A673 (cell line): ENCODE measurements around the gene USO1.

Source experiments
- EZH2 ChIP-seq: fragments of 200-600 bp; sonication (generic); IDR thresholded peaks from 2 replicates; pipeline ENCODE4 v1.6.1; 2017; ENCODE audit warnings: borderline replicate concordance, low read depth, mild to moderate bottlenecking, mixed read lengths, antibody characterized with exemption, low read length; ENCODE audit not compliant: poor library complexity, severe bottlenecking
- TF ChIP-seq, protein P1 (sequence below): fragments of 300-800, 200-600 bp; sonication (generic); conservative IDR thresholded peaks from 2 replicates; pipeline ENCODE4 v1.5.1; 2017; ENCODE audit warnings: low read depth, mild to moderate bottlenecking, antibody characterized with exemption, low read length, moderate library complexity, mixed read lengths

- TF ChIP-seq, protein P1, sequence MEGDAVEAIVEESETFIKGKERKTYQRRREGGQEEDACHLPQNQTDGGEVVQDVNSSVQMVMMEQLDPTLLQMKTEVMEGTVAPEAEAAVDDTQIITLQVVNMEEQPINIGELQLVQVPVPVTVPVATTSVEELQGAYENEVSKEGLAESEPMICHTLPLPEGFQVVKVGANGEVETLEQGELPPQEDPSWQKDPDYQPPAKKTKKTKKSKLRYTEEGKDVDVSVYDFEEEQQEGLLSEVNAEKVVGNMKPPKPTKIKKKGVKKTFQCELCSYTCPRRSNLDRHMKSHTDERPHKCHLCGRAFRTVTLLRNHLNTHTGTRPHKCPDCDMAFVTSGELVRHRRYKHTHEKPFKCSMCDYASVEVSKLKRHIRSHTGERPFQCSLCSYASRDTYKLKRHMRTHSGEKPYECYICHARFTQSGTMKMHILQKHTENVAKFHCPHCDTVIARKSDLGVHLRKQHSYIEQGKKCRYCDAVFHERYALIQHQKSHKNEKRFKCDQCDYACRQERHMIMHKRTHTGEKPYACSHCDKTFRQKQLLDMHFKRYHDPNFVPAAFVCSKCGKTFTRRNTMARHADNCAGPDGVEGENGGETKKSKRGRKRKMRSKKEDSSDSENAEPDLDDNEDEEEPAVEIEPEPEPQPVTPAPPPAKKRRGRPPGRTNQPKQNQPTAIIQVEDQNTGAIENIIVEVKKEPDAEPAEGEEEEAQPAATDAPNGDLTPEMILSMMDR = no peak
- no peak for TF ChIP-seq EZH2
These were observed 119.2 kb downstream of the USO1 start for GRCh38 chr4:75843596-75843995.
